ENCODE data around the gene NAA15. TPM values are rescaled to one million over a fixed set of nuclear protein-coding genes. Genes with fewer than 3 reads are reported as not detected.
"Not testable (repeated sequence)": the region's sequence is repeated elsewhere in the genome, so short reads cannot be mapped to it uniquely, and the experiment has no call there.

Gene NAA15
- total and polyA plus RNA-seq, 5 donors, result 9.2 to 45.0 (median 36.5) TPM

DNA sequence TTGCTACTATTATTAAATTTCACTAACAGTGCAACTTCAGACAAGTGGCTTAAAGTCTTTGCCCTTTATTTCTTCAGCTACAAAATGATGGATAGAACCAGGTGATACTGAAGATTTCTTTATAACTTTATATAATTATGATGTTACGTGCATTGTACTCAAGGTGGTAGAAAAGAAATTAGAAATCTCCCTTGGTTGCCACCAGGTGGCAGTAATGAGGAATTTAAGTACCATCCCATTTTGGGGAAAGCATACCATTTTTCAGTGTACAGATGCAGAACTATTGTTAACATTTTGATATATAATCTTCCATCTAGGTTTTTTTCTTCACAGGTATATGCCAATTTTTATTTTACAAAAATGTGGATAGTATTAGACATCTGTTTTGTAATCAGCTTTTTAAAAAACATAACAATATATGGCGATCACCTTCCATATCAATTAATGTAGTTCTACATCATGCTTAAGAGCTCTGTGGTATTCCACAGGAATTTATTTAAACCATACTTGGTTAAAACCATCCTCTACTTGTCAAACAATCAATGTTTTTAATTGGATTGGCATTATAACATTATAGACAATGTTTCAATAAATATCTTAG lies 114.9 kb downstream of the NAA15 start:
- Histone ChIP-seq H3K27ac (ENCODE audit: low read length) (no peak overlapping the region), H3K9me3 (ENCODE audit: control insufficient read depth, low read length) (no peaks in the 10 kb centered on the region), H3K27me3 (ENCODE audit: control insufficient read depth, insufficient read depth) (no peaks in the 10 kb centered on the region), H3K4me1 (ENCODE audit: control insufficient read depth, insufficient read depth, low read length) (no peaks in the 10 kb centered on the region), H3K4me3 (ENCODE audit: low read length) (no peak overlapping the region)
- 79% methylated on average over 2 of the region's 2 CpGs for WGBS
- DNase-seq (no peak), ATAC-seq (no peak)
- intact Hi-C loops (cut with DNase I), result no loop called here

DNA sequence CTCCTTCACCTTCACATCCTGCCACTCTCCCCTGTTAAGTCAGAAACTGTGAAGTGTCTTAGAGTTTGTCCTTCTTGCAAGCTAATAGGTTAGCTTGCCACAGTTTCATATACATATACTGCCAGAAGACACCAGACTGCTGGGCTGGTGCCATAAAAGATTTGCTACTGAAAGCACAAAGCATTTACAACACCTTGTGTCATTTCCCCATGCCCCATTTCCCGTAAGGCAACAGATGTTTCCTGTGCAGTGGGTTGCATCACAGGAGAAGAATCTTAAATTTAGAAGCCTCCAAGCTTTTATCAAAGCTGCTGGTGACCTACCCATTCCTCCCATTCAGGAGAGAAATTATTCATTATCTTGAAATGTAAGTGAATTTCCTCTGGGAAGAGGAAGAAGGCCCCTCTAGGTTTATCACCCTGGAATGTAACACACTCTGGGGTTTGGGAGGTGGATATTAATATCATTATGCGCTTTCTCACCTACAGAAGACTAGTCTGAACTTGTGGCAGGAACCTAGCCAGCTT lies 118.1 kb downstream of the NAA15 start:
- DNase-seq (peak in 2 of 3 donors; percentile 44 to 45), ATAC-seq (peak; percentile 59 to 93)
- H3K27me3 ChIP-seq (ENCODE audit: control insufficient read depth, insufficient read depth), result no peaks in the 10 kb centered on the region
- no peak overlapping the region for H3K4me3 ChIP-seq (ENCODE audit: low read length)
- H3K27ac ChIP-seq (ENCODE audit: low read length), result no peak overlapping the region
- no peaks in the 10 kb centered on the region for H3K9me3 ChIP-seq (ENCODE audit: control insufficient read depth, low read length)
- H3K4me1 ChIP-seq (ENCODE audit: control insufficient read depth, insufficient read depth, low read length), result no peaks in the 10 kb centered on the region
- WGBS, result 53% methylated on average over 2 of the region's 2 CpGs
- intact Hi-C loops (cut with DNase I), result no loop called here

- H3K27ac ChIP-seq (ENCODE audit: low read length), result no peak overlapping the region
- DNase-seq, result no peak
- H3K9me3 ChIP-seq (ENCODE audit: control insufficient read depth, low read length), result no peaks in the 10 kb centered on the region
- H3K4me3 ChIP-seq (ENCODE audit: low read length), result no peak overlapping the region
- intact Hi-C loops (cut with DNase I), result no loop called here
- no peak for ATAC-seq
- H3K4me1 ChIP-seq (ENCODE audit: control insufficient read depth, insufficient read depth, low read length), result no peaks in the 10 kb centered on the region
- WGBS, result 98% methylated on average over 1 of the region's 1 CpG
- H3K27me3 ChIP-seq (ENCODE audit: control insufficient read depth, insufficient read depth), result no peaks in the 10 kb centered on the region
These were observed 119.3 kb downstream of the NAA15 start for GRCh38 chr4:139420652-139421051.

GRCh38 chr4:139436122-139436521 lies 134.8 kb downstream of the NAA15 start:
- no peak for ATAC-seq
- intact Hi-C loops (cut with DNase I), result no loop called here
- no peak overlapping the region for H3K4me3 ChIP-seq (ENCODE audit: low read length)
- H3K9me3 ChIP-seq (ENCODE audit: control insufficient read depth, low read length), result no peaks in the 10 kb centered on the region
- H3K27me3 ChIP-seq (ENCODE audit: control insufficient read depth, insufficient read depth), result no peaks in the 10 kb centered on the region
- H3K4me1 ChIP-seq (ENCODE audit: control insufficient read depth, insufficient read depth, low read length), result no peaks in the 10 kb centered on the region
- no peak overlapping the region for H3K27ac ChIP-seq (ENCODE audit: low read length)
- 96% methylated on average over 23 of the region's 23 CpGs for WGBS
- DNase-seq, result peak in 1 of 3 donors; percentile 40

GRCh38 chr4:139438141-139438540 lies 136.8 kb downstream of the NAA15 start:
- Histone ChIP-seq H3K4me3 (ENCODE audit: low read length) (no peak overlapping the region), H3K27me3 (ENCODE audit: control insufficient read depth, insufficient read depth) (no peaks in the 10 kb centered on the region), H3K27ac (ENCODE audit: low read length) (no peak overlapping the region), H3K9me3 (ENCODE audit: control insufficient read depth, low read length) (no peaks in the 10 kb centered on the region), H3K4me1 (ENCODE audit: control insufficient read depth, insufficient read depth, low read length) (no peaks in the 10 kb centered on the region)
- WGBS, result 92% methylated on average over 2 of the region's 2 CpGs
- intact Hi-C loops (cut with DNase I), result no loop called here
- no peak for DNase-seq
- ATAC-seq, result no peak

GRCh38 chr4:139441029-139441428 lies 139.7 kb downstream of the NAA15 start:
- no peak for DNase-seq
- ATAC-seq, result no peak
- no peaks in the 10 kb centered on the region for H3K9me3 ChIP-seq (ENCODE audit: control insufficient read depth, low read length)
- no peak overlapping the region for H3K4me3 ChIP-seq (ENCODE audit: low read length)
- no peaks in the 10 kb centered on the region for H3K4me1 ChIP-seq (ENCODE audit: control insufficient read depth, insufficient read depth, low read length)
- H3K27ac ChIP-seq (ENCODE audit: low read length), result no peak overlapping the region
- no peaks in the 10 kb centered on the region for H3K27me3 ChIP-seq (ENCODE audit: control insufficient read depth, insufficient read depth)
- intact Hi-C loops (cut with DNase I), result no loop called here
- 95% methylated on average over 4 of the region's 4 CpGs for WGBS

DNA sequence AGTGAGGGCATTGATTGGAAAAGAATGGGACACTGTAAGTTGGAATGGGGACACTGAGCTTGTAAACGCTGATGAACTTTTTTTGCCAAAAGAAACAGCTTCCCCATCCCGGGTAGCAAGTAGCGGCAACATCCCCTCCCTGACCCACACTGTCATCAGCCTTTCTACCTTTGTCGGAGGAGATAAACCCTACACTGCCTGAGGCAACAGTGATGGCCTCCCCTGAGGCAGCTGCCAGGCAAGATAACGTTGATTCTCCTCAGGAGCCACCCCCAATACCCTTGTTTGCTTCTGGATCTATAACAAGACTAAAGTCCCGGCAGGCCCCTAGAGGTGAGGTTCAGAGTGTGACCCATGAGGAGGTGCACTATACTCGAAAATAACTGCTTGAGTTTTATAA lies 142.4 kb downstream of the NAA15 start:
- intact Hi-C loops (cut with DNase I), result no loop called here
- Histone ChIP-seq H3K27ac (ENCODE audit: low read length) (no peak overlapping the region), H3K9me3 (ENCODE audit: control insufficient read depth, low read length) (no peaks in the 10 kb centered on the region), H3K27me3 (ENCODE audit: control insufficient read depth, insufficient read depth) (no peaks in the 10 kb centered on the region), H3K4me3 (ENCODE audit: low read length) (no peak overlapping the region), H3K4me1 (ENCODE audit: control insufficient read depth, insufficient read depth, low read length) (no peaks in the 10 kb centered on the region)
- ATAC-seq, result no peak
- 71% methylated on average over 7 of the region's 7 CpGs for WGBS
- no peak for DNase-seq

GRCh38 chr4:139444881-139445280 lies 143.6 kb downstream of the NAA15 start:
- H3K27me3 ChIP-seq (ENCODE audit: control insufficient read depth, insufficient read depth); H3K4me1 ChIP-seq (ENCODE audit: control insufficient read depth, insufficient read depth, low read length); intact Hi-C loops (cut with DNase I); H3K4me3 ChIP-seq (ENCODE audit: low read length); H3K27ac ChIP-seq (ENCODE audit: low read length); ATAC-seq; H3K9me3 ChIP-seq (ENCODE audit: control insufficient read depth, low read length); DNase-seq: not testable (repeated sequence)
- WGBS, result 64% methylated on average over 3 of the region's 3 CpGs

DNA sequence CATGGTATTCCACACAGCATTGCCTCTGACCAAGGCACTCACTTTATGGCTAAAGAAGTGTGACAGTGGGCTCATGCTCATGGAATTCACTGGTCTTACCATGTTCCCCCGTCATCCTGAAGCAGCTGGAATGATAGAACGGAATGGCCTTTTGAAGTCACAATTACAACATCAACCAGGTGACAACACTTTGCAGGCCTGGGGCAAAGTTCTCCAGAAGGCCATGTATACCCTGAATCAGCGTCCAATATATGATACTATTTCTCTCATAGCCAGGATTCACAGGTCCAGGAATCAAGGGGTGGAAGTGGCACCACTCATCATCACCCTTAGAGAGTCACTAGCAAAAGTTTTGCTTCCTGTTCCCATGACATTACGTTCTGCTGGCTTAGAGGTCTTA lies 145.8 kb downstream of the NAA15 start:
- WGBS, result 94% methylated on average over 4 of the region's 4 CpGs
- DNase-seq; H3K4me1 ChIP-seq (ENCODE audit: control insufficient read depth, insufficient read depth, low read length); ATAC-seq; H3K4me3 ChIP-seq (ENCODE audit: low read length); H3K27me3 ChIP-seq (ENCODE audit: control insufficient read depth, insufficient read depth); intact Hi-C loops (cut with DNase I); H3K9me3 ChIP-seq (ENCODE audit: control insufficient read depth, low read length); H3K27ac ChIP-seq (ENCODE audit: low read length): not testable (repeated sequence)

GRCh38 chr4:139450586-139450985 lies 149.3 kb downstream of the NAA15 start:
- DNase-seq (no peak), ATAC-seq (no peak)
- WGBS, result 89% methylated on average over 2 of the region's 2 CpGs
- Histone ChIP-seq H3K9me3 (ENCODE audit: control insufficient read depth, low read length) (no peaks in the 10 kb centered on the region), H3K4me1 (ENCODE audit: control insufficient read depth, insufficient read depth, low read length) (no peaks in the 10 kb centered on the region), H3K4me3 (ENCODE audit: low read length) (no peak overlapping the region), H3K27ac (ENCODE audit: low read length) (no peak overlapping the region), H3K27me3 (ENCODE audit: control insufficient read depth, insufficient read depth) (no peaks in the 10 kb centered on the region)
- intact Hi-C loops (cut with DNase I), result no loop called here

DNA sequence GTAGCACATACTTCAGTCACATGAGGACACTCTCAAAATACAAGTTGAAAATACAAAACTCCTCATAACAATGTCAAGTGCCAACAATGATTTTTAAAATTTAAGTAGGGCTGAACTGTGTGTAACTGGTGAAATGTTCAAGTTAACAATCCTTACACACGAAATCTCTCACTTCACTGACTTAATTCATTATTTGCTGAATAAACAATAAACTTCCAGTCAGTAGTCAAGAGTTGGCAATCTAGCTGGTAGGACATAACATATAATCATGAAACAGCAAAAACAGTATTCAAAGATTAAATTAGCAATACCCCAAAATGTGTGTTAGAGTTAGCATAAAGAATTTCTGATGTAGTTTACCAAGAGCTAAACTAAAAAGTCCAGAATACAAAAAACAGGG lies 150.7 kb downstream of the NAA15 start:
- WGBS, result 90% methylated on average over 1 of the region's 1 CpG
- intact Hi-C loops (cut with DNase I), result no loop called here
- H3K27ac ChIP-seq (ENCODE audit: low read length), result no peak overlapping the region

GRCh38 chr4:139453041-139453370 lies 151.7 kb downstream of the NAA15 start:
- intact Hi-C loops (cut with DNase I), result no loop called here
- H3K4me1 ChIP-seq (ENCODE audit: control insufficient read depth, insufficient read depth, low read length), result no peaks in the 10 kb centered on the region

More for the DNA sequence above, 150.7 kb downstream of the NAA15 start:
- ATAC-seq (no peak), DNase-seq (no peak)
- Histone ChIP-seq H3K27me3 (ENCODE audit: control insufficient read depth, insufficient read depth) (no peaks in the 10 kb centered on the region), H3K4me1 (ENCODE audit: control insufficient read depth, insufficient read depth, low read length) (no peaks in the 10 kb centered on the region), H3K9me3 (ENCODE audit: control insufficient read depth, low read length) (no peaks in the 10 kb centered on the region), H3K4me3 (ENCODE audit: low read length) (no peak overlapping the region)

More at GRCh38 chr4:139453041-139453370, 151.7 kb downstream of the NAA15 start:
- Histone ChIP-seq H3K27ac (ENCODE audit: low read length) (peak overlapping the region; percentile 96), H3K27me3 (ENCODE audit: control insufficient read depth, insufficient read depth) (no peaks in the 10 kb centered on the region), H3K4me3 (ENCODE audit: low read length) (peak overlapping the region; percentile 83), H3K9me3 (ENCODE audit: control insufficient read depth, low read length) (no peaks in the 10 kb centered on the region)
- 3% methylated on average over 15 of the region's 15 CpGs for WGBS
- no peak for DNase-seq
- peak in 1 of 2 donors; percentile 5 for ATAC-seq

All from right cardiac atrium (tissue), 5 donors.